ENCODE results near the gene FRMD4A.

DNA sequence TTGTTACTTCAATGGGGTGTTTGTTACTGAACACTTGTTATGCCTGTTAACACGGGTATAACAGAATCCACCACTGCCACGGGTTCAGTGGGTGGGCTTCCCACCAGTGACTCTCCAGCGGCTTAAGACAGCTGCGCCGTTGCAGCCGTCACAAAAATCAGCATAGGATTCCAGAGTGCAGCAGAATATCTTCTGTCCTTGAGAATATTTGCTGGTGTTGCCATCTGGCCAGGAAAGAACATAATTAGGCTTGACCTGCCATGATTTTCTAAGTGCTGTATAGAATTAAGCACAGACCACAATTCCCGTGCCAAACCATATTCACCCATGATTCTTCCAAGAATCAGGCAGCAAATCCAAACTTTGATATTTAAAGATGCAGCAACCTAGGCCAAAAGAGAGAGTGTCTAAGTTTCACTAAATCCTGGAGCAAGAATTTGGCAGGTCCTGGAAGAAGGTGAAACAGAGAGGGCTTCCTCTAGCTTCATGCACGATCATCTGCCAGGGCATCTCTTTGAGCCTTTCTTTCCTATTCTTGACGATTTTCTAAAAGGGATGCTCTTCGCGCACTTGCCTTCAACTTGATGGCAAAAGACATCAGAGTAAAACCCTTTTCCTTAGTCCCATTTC lies 95.0 kb downstream of the FRMD4A start:
- TF ChIP-seq, protein P1, sequence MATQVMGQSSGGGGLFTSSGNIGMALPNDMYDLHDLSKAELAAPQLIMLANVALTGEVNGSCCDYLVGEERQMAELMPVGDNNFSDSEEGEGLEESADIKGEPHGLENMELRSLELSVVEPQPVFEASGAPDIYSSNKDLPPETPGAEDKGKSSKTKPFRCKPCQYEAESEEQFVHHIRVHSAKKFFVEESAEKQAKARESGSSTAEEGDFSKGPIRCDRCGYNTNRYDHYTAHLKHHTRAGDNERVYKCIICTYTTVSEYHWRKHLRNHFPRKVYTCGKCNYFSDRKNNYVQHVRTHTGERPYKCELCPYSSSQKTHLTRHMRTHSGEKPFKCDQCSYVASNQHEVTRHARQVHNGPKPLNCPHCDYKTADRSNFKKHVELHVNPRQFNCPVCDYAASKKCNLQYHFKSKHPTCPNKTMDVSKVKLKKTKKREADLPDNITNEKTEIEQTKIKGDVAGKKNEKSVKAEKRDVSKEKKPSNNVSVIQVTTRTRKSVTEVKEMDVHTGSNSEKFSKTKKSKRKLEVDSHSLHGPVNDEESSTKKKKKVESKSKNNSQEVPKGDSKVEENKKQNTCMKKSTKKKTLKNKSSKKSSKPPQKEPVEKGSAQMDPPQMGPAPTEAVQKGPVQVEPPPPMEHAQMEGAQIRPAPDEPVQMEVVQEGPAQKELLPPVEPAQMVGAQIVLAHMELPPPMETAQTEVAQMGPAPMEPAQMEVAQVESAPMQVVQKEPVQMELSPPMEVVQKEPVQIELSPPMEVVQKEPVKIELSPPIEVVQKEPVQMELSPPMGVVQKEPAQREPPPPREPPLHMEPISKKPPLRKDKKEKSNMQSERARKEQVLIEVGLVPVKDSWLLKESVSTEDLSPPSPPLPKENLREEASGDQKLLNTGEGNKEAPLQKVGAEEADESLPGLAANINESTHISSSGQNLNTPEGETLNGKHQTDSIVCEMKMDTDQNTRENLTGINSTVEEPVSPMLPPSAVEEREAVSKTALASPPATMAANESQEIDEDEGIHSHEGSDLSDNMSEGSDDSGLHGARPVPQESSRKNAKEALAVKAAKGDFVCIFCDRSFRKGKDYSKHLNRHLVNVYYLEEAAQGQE (IDR thresholded peaks at IDR 0.05; ENCODE audit: insufficient replicate concordance, low read depth): no peak
- TF ChIP-seq, protein P2, sequence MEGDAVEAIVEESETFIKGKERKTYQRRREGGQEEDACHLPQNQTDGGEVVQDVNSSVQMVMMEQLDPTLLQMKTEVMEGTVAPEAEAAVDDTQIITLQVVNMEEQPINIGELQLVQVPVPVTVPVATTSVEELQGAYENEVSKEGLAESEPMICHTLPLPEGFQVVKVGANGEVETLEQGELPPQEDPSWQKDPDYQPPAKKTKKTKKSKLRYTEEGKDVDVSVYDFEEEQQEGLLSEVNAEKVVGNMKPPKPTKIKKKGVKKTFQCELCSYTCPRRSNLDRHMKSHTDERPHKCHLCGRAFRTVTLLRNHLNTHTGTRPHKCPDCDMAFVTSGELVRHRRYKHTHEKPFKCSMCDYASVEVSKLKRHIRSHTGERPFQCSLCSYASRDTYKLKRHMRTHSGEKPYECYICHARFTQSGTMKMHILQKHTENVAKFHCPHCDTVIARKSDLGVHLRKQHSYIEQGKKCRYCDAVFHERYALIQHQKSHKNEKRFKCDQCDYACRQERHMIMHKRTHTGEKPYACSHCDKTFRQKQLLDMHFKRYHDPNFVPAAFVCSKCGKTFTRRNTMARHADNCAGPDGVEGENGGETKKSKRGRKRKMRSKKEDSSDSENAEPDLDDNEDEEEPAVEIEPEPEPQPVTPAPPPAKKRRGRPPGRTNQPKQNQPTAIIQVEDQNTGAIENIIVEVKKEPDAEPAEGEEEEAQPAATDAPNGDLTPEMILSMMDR (IDR thresholded peaks at IDR 0.05; ENCODE audit: insufficient read depth, low read length): no peak

Data from HL-60 (cell line).